ENCODE data around the gene SLC24A3. TPM values are rescaled to one million over a fixed set of nuclear protein-coding genes. Genes with fewer than 3 reads are reported as not detected.
A peak's percentile ranks its signal among the peaks of the same experiment; 100 is the strongest.

Gene SLC24A3
- total RNA-seq, 1 donor from 2014 or later: 0.11 TPM

- DNase-seq (ENCODE audit: extremely low spot score, unreplicated experiment): peak; percentile 54
- Mint-ChIP-seq H3K27ac (ENCODE audit: unreplicated experiment) (no peak overlapping the region), H3K4me1 (ENCODE audit: unreplicated experiment) (no peaks in the 10 kb centered on the region), H3K36me3 (ENCODE audit: unreplicated experiment) (no peaks in the 10 kb centered on the region), H3K4me3 (ENCODE audit: unreplicated experiment) (no peak overlapping the region), H3K9me3 (ENCODE audit: unreplicated experiment) (no peaks in the 10 kb centered on the region), H3K27me3 (ENCODE audit: unreplicated experiment) (no peaks in the 10 kb centered on the region)
- TF ChIP-seq CTCF (IDR thresholded peaks at IDR 0.05): no peak
Measured at GRCh38 chr20:19440660-19441527, 228.5 kb downstream of the SLC24A3 start.

- H3K4me1 Mint-ChIP-seq (ENCODE audit: unreplicated experiment): no peaks in the 10 kb centered on the region
- H3K27me3 Mint-ChIP-seq (ENCODE audit: unreplicated experiment): no peaks in the 10 kb centered on the region
- H3K27ac Mint-ChIP-seq (ENCODE audit: unreplicated experiment): no peak overlapping the region
- no peak overlapping the region for H3K4me3 Mint-ChIP-seq (ENCODE audit: unreplicated experiment)
- no peak for TF ChIP-seq CTCF (IDR thresholded peaks at IDR 0.05)
- DNase-seq (ENCODE audit: extremely low spot score, unreplicated experiment): no peak
- no peaks in the 10 kb centered on the region for H3K9me3 Mint-ChIP-seq (ENCODE audit: unreplicated experiment)
- H3K36me3 Mint-ChIP-seq (ENCODE audit: unreplicated experiment): no peaks in the 10 kb centered on the region
Measured at GRCh38 chr20:19446246-19446645, 233.8 kb downstream of the SLC24A3 start.

- Mint-ChIP-seq H3K9me3 (ENCODE audit: unreplicated experiment) (no peaks in the 10 kb centered on the region), H3K27me3 (ENCODE audit: unreplicated experiment) (no peaks in the 10 kb centered on the region), H3K4me1 (ENCODE audit: unreplicated experiment) (no peaks in the 10 kb centered on the region), H3K27ac (ENCODE audit: unreplicated experiment) (no peak overlapping the region), H3K36me3 (ENCODE audit: unreplicated experiment) (no peaks in the 10 kb centered on the region), H3K4me3 (ENCODE audit: unreplicated experiment) (no peak overlapping the region)
- no peak for DNase-seq (ENCODE audit: extremely low spot score, unreplicated experiment)
- TF ChIP-seq CTCF (IDR thresholded peaks at IDR 0.05): no peak
Measured at GRCh38 chr20:19448632-19449031, 236.2 kb downstream of the SLC24A3 start.

- Mint-ChIP-seq H3K27ac (ENCODE audit: unreplicated experiment) (no peak overlapping the region), H3K9me3 (ENCODE audit: unreplicated experiment) (no peaks in the 10 kb centered on the region), H3K4me1 (ENCODE audit: unreplicated experiment) (no peaks in the 10 kb centered on the region), H3K4me3 (ENCODE audit: unreplicated experiment) (no peak overlapping the region), H3K27me3 (ENCODE audit: unreplicated experiment) (no peaks in the 10 kb centered on the region), H3K36me3 (ENCODE audit: unreplicated experiment) (no peaks in the 10 kb centered on the region)
- DNase-seq (ENCODE audit: extremely low spot score, unreplicated experiment): no peak
- TF ChIP-seq CTCF (IDR thresholded peaks at IDR 0.05): no peak
Measured at GRCh38 chr20:19449051-19449450, 236.6 kb downstream of the SLC24A3 start.

GRCh38 chr20:19451231-19451922 lies 238.9 kb downstream of the SLC24A3 start:
- H3K4me1 Mint-ChIP-seq (ENCODE audit: unreplicated experiment): no peaks in the 10 kb centered on the region
- H3K27me3 Mint-ChIP-seq (ENCODE audit: unreplicated experiment): no peaks in the 10 kb centered on the region

More at GRCh38 chr20:19451231-19451922, 238.9 kb downstream of the SLC24A3 start:
- Mint-ChIP-seq H3K4me3 (ENCODE audit: unreplicated experiment) (no peak overlapping the region), H3K27ac (ENCODE audit: unreplicated experiment) (no peak overlapping the region), H3K36me3 (ENCODE audit: unreplicated experiment) (no peaks in the 10 kb centered on the region), H3K9me3 (ENCODE audit: unreplicated experiment) (no peaks in the 10 kb centered on the region)
- TF ChIP-seq CTCF (IDR thresholded peaks at IDR 0.05): no peak
- DNase-seq (ENCODE audit: extremely low spot score, unreplicated experiment): no peak
